GM23338 (cell line): ENCODE measurements around the gene FAP. TPM values are rescaled to one million over a fixed set of nuclear protein-coding genes. Genes with fewer than 3 reads are reported as not detected.

Experiments
- ATAC-seq: fragments of 200-7000 bp; cut with Tn5 transposase; 3 replicates; pipeline ENCODE4 v1.9.1; 2020
- DNase-seq: peaks from one replicate; pipeline ENCODE4 v3.0.0-alpha.2; 2015; ENCODE audit warnings: low spot score
- H2AFZ ChIP-seq: fragments of 200-600 bp; sonication (generic); 2 replicates; pipeline ENCODE4 v1.8.0; 2016; ENCODE audit warnings: antibody characterized with exemption, mild to moderate bottlenecking, moderate library complexity
- H3F3A ChIP-seq: fragments of 200-600 bp; sonication (generic); replicated peaks from 2 replicates; pipeline ENCODE4 v1.8.0; 2017; ENCODE audit warnings: antibody characterized with exemption, mixed run types, low read depth
- H3K27ac ChIP-seq: fragments of 200-600 bp; sonication (generic); 2 replicates; pipeline ENCODE4 v1.6.1; 2016; ENCODE audit warnings: low read depth
- H3K27me3 ChIP-seq: fragments of 200-600 bp; sonication (generic); 2 replicates; pipeline ENCODE4 v1.8.0; 2016; ENCODE audit warnings: mild to moderate bottlenecking, mixed run types, moderate library complexity; ENCODE audit not compliant: insufficient read depth
- H3K36me3 ChIP-seq: fragments of 200-600 bp; sonication (generic); 2 replicates; pipeline ENCODE4 v1.8.0; 2016; ENCODE audit warnings: mild to moderate bottlenecking; ENCODE audit not compliant: insufficient read depth
- H3K4me1 ChIP-seq: fragments of 200-600 bp; sonication (generic); 2 replicates; pipeline ENCODE4 v1.8.0; 2016; ENCODE audit warnings: mild to moderate bottlenecking, moderate library complexity; ENCODE audit not compliant: insufficient read depth
- H3K4me2 ChIP-seq: fragments of 200-600 bp; sonication (generic); 2 replicates; pipeline ENCODE4 v1.7.1; 2017; ENCODE audit warnings: mixed run types
- H3K4me3 ChIP-seq: fragments of 200-600 bp; sonication (generic); 2 replicates; pipeline ENCODE4 v1.6.1; 2016; ENCODE audit warnings: mixed run types
- H3K79me2 ChIP-seq: fragments of 200-600 bp; sonication (generic); replicated peaks from 2 replicates; pipeline ENCODE4 v1.8.0; 2017; ENCODE audit warnings: mild to moderate bottlenecking; ENCODE audit not compliant: insufficient read depth
- H3K9me2 ChIP-seq: fragments of 200-600 bp; sonication (generic); 2 replicates; pipeline ENCODE4 v1.8.0; 2017; ENCODE audit not compliant: insufficient read depth
- H4K20me1 ChIP-seq: fragments of 200-600 bp; sonication (generic); replicated peaks from 2 replicates; pipeline ENCODE4 v1.8.0; 2017; ENCODE audit warnings: mild to moderate bottlenecking; ENCODE audit not compliant: insufficient read depth
- H3K27ac Mint-ChIP-seq: 2 replicates; pipeline ENCODE4 v1.8.0; 2020; ENCODE audit warnings: inconsistent platforms, mild to moderate bottlenecking, moderate library complexity, mixed read lengths
- H3K27me3 Mint-ChIP-seq: 3 replicates; pipeline ENCODE4 v1.8.0; 2022; ENCODE audit warnings: low read depth, mild to moderate bottlenecking, moderate library complexity, mixed read lengths, inconsistent platforms; ENCODE audit not compliant: insufficient read depth, poor library complexity
- H3K36me3 Mint-ChIP-seq: 3 replicates; pipeline ENCODE4 v1.8.0; 2021; ENCODE audit warnings: low read depth, mild to moderate bottlenecking, inconsistent platforms, moderate library complexity, mixed read lengths
- H3K4me1 Mint-ChIP-seq: 3 replicates; pipeline ENCODE4 v1.8.0; 2020; ENCODE audit warnings: mild to moderate bottlenecking, inconsistent platforms, mixed read lengths
- H3K4me3 Mint-ChIP-seq: 3 replicates; pipeline ENCODE4 v1.8.0; 2021; ENCODE audit warnings: moderate library complexity, mild to moderate bottlenecking, inconsistent platforms, mixed read lengths
- H3K9me3 Mint-ChIP-seq: 3 replicates; pipeline ENCODE4 v1.8.0; 2020; ENCODE audit warnings: moderate library complexity, mild to moderate bottlenecking, inconsistent platforms, mixed read lengths
- CREB1 ChIP-seq: fragments of 250-450 bp; sonication (Bioruptor Pico); IDR thresholded peaks from 2 replicates; pipeline ENCODE4 v1.5.0; 2020; ENCODE audit warnings: low read depth, mild to moderate bottlenecking, moderate library complexity
- JUNB ChIP-seq: IDR thresholded peaks from one replicate; pipeline ENCODE4 v1.6.1; 2016; ENCODE audit warnings: antibody characterized with exemption; ENCODE audit not compliant: unreplicated experiment
- NANOG ChIP-seq: IDR thresholded peaks from 2 replicates; pipeline ENCODE4 v1.6.1; 2016; ENCODE audit warnings: antibody characterized with exemption, borderline replicate concordance
- POLR2AphosphoS5 ChIP-seq: IDR thresholded peaks from 2 replicates; pipeline ENCODE4 v1.6.1; 2016; ENCODE audit warnings: antibody characterized with exemption, low read depth
- polyA plus RNA-seq: library from polyadenylated mRNA; unstranded; fragments of >200 nt; fragmentation: Nextera tagmentation; extraction: Ambion mirVana; gene quantifications from 2 replicates; pipeline ENCODE4 v1.2.1, GENCODE V29; 2016
- total RNA-seq: library from RNA; depleted of rRNA; stranded (reverse); fragments of >200 nt; shearing (Covaris generic); gene quantifications from 2 replicates; pipeline ENCODE4 v1.2.3, GENCODE V29; 2014
- TF ChIP-seq, protein P1 (sequence below), 2 experiments: fragments of 200-600 bp in 1 of 2; sonication (generic) in 1 of 2; conservative IDR thresholded peaks; 2 replicates each; pipeline versions ENCODE4 v1.5.1 to v1.6.1; 2016 to 2017; ENCODE audit warnings: antibody characterized with exemption in 2 of 2, low read depth in 2 of 2, mild to moderate bottlenecking in 2 of 2, moderate library complexity in 1 of 2
- TF ChIP-seq, protein P2 (sequence below): fragments of 250-450 bp; sonication (Bioruptor Pico); IDR thresholded peaks from 2 replicates; pipeline ENCODE4 v1.5.0; 2020; ENCODE audit warnings: mild to moderate bottlenecking, moderate library complexity
- TF ChIP-seq, protein P3 (sequence below): IDR thresholded peaks from one replicate; pipeline ENCODE4 v1.6.1; 2018; ENCODE audit warnings: antibody characterized with exemption; ENCODE audit not compliant: unreplicated experiment
- TF ChIP-seq, protein P4 (sequence below): IDR thresholded peaks from 2 replicates; pipeline ENCODE4 v1.6.1; 2016; ENCODE audit warnings: antibody characterized with exemption

FAP gene
- total and polyA plus RNA-seq, 2 experiments from 2014 or later: not detected

DNA sequence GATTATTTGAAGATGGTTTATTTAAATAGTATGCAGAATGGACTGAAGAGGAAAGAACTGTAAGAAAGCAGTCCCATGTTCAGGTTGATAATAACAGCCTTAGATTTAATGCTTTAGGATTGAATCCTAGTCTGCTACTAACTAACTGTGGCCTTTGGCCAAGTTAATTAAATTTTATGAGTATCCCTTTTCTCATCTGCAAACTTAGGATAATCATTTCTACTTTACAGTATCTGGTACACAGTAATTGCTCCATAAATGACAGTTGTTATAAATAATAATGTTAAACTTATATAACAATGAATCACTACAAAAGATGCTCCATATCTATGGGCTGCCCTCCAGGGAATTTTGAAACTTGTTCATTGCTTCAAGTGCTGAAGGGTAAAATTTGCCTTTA lies 41.0 kb downstream of the FAP start:
- ATAC-seq: no peak

More for the DNA sequence above, 41.0 kb downstream of the FAP start:
- no peaks in the 10 kb centered on the region for H3K36me3 Mint-ChIP-seq
- H4K20me1 ChIP-seq: no peaks in the 10 kb centered on the region
- H3K9me2 ChIP-seq: no peaks in the 10 kb centered on the region
- H3K27me3 ChIP-seq: no peaks in the 10 kb centered on the region
- H3K4me1 ChIP-seq: no peaks in the 10 kb centered on the region
- H3F3A ChIP-seq: no peaks in the 10 kb centered on the region
- no peaks in the 10 kb centered on the region for H3K36me3 ChIP-seq
- no peaks in the 10 kb centered on the region for H3K27me3 Mint-ChIP-seq
- H3K27ac ChIP-seq: no peak overlapping the region
- H3K79me2 ChIP-seq: no peaks in the 10 kb centered on the region
- peaks cover 7% of the 10 kb centered on the region; the same call in 2 of the 3 replicates for H3K4me1 Mint-ChIP-seq
- H3K9me3 Mint-ChIP-seq: no peaks in the 10 kb centered on the region
- H3K4me2 ChIP-seq: no peak overlapping the region
- H3K4me3 ChIP-seq: no peak overlapping the region
- TF ChIP-seq, protein P1, sequence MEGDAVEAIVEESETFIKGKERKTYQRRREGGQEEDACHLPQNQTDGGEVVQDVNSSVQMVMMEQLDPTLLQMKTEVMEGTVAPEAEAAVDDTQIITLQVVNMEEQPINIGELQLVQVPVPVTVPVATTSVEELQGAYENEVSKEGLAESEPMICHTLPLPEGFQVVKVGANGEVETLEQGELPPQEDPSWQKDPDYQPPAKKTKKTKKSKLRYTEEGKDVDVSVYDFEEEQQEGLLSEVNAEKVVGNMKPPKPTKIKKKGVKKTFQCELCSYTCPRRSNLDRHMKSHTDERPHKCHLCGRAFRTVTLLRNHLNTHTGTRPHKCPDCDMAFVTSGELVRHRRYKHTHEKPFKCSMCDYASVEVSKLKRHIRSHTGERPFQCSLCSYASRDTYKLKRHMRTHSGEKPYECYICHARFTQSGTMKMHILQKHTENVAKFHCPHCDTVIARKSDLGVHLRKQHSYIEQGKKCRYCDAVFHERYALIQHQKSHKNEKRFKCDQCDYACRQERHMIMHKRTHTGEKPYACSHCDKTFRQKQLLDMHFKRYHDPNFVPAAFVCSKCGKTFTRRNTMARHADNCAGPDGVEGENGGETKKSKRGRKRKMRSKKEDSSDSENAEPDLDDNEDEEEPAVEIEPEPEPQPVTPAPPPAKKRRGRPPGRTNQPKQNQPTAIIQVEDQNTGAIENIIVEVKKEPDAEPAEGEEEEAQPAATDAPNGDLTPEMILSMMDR (conservative IDR thresholded peaks at IDR 0.05; ENCODE audit: low read depth in 2 of 2): no peak
- TF ChIP-seq NANOG (no peak), CREB1 (CRISPR knock-in tag) (no peak), POLR2AphosphoS5 (no peak), JUNB (no peak)
- TF ChIP-seq, protein P2, sequence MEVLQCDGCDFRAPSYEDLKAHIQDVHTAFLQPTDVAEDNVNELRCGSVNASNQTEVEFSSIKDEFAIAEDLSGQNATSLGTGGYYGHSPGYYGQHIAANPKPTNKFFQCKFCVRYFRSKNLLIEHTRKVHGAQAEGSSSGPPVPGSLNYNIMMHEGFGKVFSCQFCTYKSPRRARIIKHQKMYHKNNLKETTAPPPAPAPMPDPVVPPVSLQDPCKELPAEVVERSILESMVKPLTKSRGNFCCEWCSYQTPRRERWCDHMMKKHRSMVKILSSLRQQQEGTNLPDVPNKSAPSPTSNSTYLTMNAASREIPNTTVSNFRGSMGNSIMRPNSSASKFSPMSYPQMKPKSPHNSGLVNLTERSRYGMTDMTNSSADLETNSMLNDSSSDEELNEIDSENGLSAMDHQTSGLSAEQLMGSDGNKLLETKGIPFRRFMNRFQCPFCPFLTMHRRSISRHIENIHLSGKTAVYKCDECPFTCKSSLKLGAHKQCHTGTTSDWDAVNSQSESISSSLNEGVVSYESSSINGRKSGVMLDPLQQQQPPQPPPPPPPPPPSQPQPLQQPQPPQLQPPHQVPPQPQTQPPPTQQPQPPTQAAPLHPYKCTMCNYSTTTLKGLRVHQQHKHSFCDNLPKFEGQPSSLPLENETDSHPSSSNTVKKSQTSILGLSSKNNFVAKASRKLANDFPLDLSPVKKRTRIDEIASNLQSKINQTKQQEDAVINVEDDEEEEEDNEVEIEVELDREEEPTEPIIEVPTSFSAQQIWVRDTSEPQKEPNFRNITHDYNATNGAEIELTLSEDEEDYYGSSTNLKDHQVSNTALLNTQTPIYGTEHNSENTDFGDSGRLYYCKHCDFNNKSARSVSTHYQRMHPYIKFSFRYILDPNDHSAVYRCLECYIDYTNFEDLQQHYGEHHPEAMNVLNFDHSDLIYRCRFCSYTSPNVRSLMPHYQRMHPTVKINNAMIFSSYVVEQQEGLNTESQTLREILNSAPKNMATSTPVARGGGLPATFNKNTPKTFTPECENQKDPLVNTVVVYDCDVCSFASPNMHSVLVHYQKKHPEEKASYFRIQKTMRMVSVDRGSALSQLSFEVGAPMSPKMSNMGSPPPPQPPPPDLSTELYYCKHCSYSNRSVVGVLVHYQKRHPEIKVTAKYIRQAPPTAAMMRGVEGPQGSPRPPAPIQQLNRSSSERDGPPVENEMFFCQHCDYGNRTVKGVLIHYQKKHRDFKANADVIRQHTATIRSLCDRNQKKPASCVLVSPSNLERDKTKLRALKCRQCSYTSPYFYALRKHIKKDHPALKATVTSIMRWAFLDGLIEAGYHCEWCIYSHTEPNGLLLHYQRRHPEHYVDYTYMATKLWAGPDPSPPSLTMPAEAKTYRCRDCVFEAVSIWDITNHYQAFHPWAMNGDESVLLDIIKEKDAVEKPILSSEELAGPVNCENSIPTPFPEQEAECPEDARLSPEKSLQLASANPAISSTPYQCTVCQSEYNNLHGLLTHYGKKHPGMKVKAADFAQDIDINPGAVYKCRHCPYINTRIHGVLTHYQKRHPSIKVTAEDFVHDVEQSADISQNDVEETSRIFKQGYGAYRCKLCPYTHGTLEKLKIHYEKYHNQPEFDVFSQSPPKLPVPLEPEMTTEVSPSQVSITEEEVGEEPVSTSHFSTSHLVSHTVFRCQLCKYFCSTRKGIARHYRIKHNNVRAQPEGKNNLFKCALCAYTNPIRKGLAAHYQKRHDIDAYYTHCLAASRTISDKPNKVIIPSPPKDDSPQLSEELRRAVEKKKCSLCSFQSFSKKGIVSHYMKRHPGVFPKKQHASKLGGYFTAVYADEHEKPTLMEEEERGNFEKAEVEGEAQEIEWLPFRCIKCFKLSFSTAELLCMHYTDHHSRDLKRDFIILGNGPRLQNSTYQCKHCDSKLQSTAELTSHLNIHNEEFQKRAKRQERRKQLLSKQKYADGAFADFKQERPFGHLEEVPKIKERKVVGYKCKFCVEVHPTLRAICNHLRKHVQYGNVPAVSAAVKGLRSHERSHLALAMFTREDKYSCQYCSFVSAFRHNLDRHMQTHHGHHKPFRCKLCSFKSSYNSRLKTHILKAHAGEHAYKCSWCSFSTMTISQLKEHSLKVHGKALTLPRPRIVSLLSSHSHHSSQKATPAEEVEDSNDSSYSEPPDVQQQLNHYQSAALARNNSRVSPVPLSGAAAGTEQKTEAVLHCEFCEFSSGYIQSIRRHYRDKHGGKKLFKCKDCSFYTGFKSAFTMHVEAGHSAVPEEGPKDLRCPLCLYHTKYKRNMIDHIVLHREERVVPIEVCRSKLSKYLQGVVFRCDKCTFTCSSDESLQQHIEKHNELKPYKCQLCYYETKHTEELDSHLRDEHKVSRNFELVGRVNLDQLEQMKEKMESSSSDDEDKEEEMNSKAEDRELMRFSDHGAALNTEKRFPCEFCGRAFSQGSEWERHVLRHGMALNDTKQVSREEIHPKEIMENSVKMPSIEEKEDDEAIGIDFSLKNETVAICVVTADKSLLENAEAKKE (CRISPR knock-in tag): no peak
- TF ChIP-seq, protein P3, sequence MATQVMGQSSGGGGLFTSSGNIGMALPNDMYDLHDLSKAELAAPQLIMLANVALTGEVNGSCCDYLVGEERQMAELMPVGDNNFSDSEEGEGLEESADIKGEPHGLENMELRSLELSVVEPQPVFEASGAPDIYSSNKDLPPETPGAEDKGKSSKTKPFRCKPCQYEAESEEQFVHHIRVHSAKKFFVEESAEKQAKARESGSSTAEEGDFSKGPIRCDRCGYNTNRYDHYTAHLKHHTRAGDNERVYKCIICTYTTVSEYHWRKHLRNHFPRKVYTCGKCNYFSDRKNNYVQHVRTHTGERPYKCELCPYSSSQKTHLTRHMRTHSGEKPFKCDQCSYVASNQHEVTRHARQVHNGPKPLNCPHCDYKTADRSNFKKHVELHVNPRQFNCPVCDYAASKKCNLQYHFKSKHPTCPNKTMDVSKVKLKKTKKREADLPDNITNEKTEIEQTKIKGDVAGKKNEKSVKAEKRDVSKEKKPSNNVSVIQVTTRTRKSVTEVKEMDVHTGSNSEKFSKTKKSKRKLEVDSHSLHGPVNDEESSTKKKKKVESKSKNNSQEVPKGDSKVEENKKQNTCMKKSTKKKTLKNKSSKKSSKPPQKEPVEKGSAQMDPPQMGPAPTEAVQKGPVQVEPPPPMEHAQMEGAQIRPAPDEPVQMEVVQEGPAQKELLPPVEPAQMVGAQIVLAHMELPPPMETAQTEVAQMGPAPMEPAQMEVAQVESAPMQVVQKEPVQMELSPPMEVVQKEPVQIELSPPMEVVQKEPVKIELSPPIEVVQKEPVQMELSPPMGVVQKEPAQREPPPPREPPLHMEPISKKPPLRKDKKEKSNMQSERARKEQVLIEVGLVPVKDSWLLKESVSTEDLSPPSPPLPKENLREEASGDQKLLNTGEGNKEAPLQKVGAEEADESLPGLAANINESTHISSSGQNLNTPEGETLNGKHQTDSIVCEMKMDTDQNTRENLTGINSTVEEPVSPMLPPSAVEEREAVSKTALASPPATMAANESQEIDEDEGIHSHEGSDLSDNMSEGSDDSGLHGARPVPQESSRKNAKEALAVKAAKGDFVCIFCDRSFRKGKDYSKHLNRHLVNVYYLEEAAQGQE: no peak
- TF ChIP-seq, protein P4, sequence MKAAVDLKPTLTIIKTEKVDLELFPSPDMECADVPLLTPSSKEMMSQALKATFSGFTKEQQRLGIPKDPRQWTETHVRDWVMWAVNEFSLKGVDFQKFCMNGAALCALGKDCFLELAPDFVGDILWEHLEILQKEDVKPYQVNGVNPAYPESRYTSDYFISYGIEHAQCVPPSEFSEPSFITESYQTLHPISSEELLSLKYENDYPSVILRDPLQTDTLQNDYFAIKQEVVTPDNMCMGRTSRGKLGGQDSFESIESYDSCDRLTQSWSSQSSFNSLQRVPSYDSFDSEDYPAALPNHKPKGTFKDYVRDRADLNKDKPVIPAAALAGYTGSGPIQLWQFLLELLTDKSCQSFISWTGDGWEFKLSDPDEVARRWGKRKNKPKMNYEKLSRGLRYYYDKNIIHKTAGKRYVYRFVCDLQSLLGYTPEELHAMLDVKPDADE: no peak
- DNase-seq: no peak
- H3K27ac Mint-ChIP-seq: no peak overlapping the region
- H2AFZ ChIP-seq: no peak overlapping the region
- H3K4me3 Mint-ChIP-seq: no peak overlapping the region
